ENCODE data around the gene SPIRE1.

The SPIRE1 gene

DNA sequence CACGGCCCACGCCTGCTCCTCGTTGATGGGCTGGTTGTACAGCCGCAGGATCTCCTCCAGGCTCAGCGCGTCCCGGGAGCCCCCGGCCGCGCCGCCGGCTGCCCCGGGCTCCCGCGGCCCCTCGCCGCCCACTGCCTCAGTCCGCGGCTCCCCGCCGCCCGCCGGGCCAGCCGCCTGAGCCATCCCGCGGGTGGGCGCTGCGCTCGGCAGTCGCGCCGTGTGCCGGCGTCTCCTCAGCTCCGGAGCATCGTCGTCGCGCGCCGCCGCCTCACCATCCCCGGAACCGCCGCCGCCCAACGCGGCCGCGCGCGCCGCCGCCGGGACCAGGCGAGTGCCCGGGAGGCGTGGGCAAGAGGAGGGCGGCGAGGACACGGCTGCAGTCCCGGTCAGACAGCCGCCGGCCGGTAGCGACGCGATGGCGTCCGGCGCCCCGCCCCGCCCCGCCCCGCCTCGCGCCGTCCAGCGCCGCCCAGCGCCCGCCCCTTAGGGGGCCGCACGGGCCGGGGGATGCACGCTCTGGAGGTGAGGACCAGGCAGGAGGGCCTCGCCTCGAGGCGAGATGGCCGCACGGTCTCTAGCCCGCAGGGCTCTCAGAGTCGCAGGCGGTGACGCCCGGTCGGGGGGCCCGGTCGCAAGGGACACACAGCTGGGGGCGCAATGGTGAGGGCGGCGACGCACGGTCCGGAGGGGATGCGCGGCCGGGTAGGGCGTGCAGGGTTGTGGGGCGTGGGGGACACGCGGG is at the start of gene SPIRE1:
SPIRE1 (minus strand) TSS at position 424 of the 742 bp plus-strand sequence; CDS start at position 183, 241 bp downstream.
- TF ChIP-seq, protein P1, sequence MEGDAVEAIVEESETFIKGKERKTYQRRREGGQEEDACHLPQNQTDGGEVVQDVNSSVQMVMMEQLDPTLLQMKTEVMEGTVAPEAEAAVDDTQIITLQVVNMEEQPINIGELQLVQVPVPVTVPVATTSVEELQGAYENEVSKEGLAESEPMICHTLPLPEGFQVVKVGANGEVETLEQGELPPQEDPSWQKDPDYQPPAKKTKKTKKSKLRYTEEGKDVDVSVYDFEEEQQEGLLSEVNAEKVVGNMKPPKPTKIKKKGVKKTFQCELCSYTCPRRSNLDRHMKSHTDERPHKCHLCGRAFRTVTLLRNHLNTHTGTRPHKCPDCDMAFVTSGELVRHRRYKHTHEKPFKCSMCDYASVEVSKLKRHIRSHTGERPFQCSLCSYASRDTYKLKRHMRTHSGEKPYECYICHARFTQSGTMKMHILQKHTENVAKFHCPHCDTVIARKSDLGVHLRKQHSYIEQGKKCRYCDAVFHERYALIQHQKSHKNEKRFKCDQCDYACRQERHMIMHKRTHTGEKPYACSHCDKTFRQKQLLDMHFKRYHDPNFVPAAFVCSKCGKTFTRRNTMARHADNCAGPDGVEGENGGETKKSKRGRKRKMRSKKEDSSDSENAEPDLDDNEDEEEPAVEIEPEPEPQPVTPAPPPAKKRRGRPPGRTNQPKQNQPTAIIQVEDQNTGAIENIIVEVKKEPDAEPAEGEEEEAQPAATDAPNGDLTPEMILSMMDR (IDR thresholded peaks at IDR 0.05; ENCODE audit: low read depth, low read length), result no peak
- H3K4me3 ChIP-seq (ENCODE audit: low read depth, low read length), result peak within 1 kb of the TSS; percentile 84

DNA sequence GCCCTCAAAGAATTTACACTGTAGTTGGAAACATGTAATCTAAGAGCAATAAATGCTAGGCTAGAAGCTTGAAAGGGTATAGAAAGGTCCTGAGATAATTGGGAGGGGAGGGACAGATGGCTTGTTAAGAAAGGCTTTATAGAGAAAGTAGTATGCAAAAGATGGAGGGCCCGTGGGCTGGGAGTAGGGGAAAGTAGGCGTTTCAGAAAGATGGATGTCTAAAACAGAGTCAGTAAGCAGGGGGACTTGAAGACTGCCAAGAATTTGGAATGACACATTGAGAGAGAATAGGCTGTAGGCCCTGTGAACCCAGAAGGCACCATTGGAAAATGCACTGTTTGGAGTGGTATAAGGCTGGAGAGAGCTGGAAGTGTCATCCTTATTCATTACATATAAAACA is 45.8 kb upstream of the SPIRE1 start:
- TF ChIP-seq, protein P1 (IDR thresholded peaks at IDR 0.05; ENCODE audit: low read depth, low read length), result no peak
- peak overlapping the region; percentile 93 for H3K4me3 ChIP-seq (ENCODE audit: low read depth, low read length)

DNA sequence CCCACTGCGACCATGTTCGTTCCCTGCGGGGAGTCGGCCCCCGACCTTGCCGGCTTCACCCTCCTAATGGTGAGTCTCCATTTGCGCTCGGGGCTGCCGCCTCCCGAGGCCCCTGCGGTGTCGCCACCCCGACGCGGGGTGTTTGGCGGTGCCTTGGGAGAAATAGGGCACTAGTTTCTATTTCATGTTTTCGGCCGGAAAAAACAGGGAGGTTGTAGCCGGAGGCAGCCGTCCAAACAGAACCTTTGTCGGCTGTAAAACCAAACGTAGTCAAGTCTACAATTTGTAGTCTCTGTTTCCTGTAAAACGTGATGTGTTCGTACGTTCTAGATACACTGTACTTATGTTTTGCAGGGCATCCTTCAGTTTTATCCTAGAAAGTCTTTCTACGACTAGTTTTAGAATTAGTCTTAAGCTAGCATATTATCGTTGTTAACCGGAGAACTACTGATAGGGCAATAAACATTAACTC is 45.2 kb upstream of the SPIRE1 start:
- TF ChIP-seq, protein P1 (IDR thresholded peaks at IDR 0.05; ENCODE audit: low read depth, low read length), result no peak
- peak overlapping the region; percentile 93 for H3K4me3 ChIP-seq (ENCODE audit: low read depth, low read length)

DNA sequence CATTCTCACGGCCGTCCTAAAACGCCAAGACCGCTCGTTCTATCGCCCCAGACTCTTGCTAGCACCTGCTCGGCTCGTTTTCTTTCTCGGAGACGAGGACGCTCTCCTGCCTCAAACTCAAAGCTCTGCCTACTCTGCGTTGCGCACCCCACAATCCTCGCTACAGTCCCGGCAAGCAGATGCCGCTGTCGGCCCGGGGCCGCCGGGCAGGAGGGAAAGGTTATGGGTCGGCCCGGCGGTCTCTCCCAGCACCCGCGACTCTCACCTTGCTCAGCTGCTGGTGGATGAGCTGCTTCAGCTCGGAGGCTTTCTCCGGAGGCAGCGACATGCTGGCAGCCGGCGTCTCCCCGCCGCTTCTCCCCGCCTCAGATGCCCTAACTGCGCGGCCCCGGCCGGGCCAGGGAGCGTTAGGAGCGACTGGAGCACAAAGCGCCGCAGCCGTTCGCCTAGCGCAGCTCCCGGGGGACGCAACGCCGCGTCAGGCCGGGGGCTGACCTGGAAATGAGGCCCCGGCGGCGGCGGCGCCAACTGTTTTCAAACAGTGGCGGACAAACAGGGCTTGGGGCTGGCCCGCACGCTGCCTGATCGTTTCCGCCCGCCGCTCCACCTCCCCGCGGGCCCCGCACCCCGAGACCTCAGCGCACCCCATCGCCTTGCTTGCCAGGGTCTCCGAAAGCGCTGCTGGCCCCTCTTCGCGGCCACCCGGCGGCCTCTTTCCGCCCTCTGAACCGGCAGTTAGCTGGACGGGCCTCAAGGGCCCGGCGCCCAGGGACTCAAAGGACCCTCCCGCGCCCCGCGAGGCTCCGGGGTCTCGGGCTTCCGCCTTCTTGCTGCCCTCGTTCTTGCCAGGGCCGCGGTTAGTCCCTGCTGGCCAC is 44.6 kb upstream of the SPIRE1 start, which contains the start of the genes CEP76 and PSMG2:
CEP76 (minus strand) TSS at position 503 of the 875 bp plus-strand sequence; CDS start at position 328, 175 bp downstream.
PSMG2 (plus strand) TSS at position 822 of the 875 bp plus-strand sequence. CDS start 66 bp downstream, outside the sequence.
- TF ChIP-seq, protein P1 (IDR thresholded peaks at IDR 0.05; ENCODE audit: low read depth, low read length), result no peak
- peak within 1 kb of the TSS; percentile 93 for H3K4me3 ChIP-seq (ENCODE audit: low read depth, low read length)

DNA sequence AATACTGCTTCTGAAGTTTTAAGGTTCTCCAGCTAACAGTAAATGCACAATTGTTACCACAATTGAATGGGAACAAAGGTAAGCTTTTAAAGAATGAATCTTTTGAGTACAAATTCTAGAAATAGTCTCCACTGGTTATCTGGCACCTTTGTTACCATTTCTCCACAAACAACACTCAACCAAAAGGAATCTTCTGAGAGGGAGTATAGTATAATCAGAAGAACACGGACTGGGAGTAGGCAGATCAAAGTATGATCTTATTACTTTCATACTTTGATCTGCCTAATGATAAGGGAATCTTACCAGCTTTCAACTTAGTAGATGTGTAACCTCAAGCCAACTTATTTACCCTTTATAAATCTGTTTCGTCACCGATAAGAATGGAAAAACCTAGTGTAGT is 43.3 kb upstream of the SPIRE1 start:
- TF ChIP-seq, protein P1 (IDR thresholded peaks at IDR 0.05; ENCODE audit: low read depth, low read length), result no peak
- peak overlapping the region; percentile 93; the same call in 1 of the 2 replicates for H3K4me3 ChIP-seq (ENCODE audit: low read depth, low read length)

DNA sequence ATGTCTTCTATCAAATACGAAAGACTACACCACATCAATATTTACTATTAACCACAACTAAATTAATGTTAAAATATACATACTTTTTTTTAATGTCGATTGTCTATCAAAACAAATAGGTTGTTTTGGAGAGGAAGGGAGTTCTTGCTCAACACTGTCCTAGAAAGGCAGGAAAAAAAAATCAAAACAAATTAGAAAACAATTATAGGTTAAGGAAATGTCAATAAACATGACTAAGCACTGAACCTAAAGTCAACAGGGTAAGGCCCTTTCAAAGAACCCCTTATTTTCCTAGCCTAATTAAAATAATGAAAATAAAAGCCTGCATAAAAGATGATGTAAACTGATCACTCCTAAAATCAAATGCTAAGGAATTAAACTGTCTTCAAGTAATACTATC is 41.8 kb upstream of the SPIRE1 start:
- H3K4me3 ChIP-seq (ENCODE audit: low read depth, low read length), result no peak overlapping the region
- TF ChIP-seq, protein P1 (IDR thresholded peaks at IDR 0.05; ENCODE audit: low read depth, low read length), result no peak
